ENCODE measurements around the gene CHP1. TPM values are rescaled to one million over a fixed set of nuclear protein-coding genes. Genes with fewer than 3 reads are reported as not detected.

CHP1 gene
- total and polyA plus RNA-seq, 2 donors (not counting 1 experiment from before 2014, with no cell fraction given): 14.2 to 39.9 TPM

DNA sequence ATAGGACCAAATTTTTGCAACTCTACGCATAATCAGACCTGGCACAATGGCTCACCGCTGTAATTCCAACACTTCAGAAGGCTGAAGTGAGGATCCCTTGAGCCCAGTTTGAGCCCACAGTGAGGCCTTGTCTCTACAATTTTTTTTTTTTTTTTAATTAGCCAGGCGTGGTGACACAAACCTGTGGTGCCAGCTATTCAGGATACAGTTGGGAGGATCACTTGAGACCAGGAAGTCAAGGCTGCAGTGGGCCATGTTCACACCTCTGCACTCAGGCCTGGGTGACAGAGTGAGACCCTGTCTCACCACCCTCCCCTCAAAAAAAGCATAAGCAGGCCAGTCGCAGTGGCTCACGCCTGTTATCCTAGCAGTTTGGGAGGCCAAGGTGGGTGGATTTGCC lies 76.6 kb downstream of the CHP1 start:
- intact Hi-C loops (cut with micrococcal nuclease): no loop called here
- peaks cover 3% of the 10 kb centered on the region for H3K79me2 ChIP-seq (ENCODE audit: control insufficient read depth, insufficient read depth, low read length)
- ATAC-seq (ENCODE audit: low read depth) (no peak), DNase-seq (no peak)
- CTCF ChIA-PET: interaction anchor here (0.9 kb wide), 1 partner anchor 10 kb away, joined by 4 read pairs; no protein-coding TSS in a partner anchor
- no peak overlapping the region for H3K9ac ChIP-seq (ENCODE audit: low read length)
- Mint-ChIP-seq H3K27me3 (no peaks in the 10 kb centered on the region), H3K9me3 (ENCODE audit: insufficient read depth) (no peaks in the 10 kb centered on the region), H3K4me3 (no peak overlapping the region), H3K4me1 (peaks cover 15% of the 10 kb centered on the region), H3K27ac (no peak overlapping the region)
- TF ChIP-seq EZH2 (IDR thresholded peaks at IDR 0.05; ENCODE audit: borderline replicate concordance, insufficient read depth, low read depth, low read length, poor library complexity, severe bottlenecking): no peak
- no peak for TF ChIP-seq CTCF (IDR thresholded peaks at IDR 0.05)
- peaks cover 0 to 5% of the 10 kb centered on the region in 2 donors for H3K4me1 ChIP-seq (ENCODE audit: control insufficient read depth in 2 of 2, insufficient read depth in 2 of 2, low read length in 2 of 2)
- no peak overlapping the region for H3K27ac ChIP-seq (ENCODE audit: low read length in 2 of 2)
- peaks cover 1 to 5% of the 10 kb centered on the region in 2 experiments for H3K36me3 ChIP-seq (replicated peaks in 1 of 2; ENCODE audit: control extremely low read depth in 1 of 2, control insufficient read depth in 1 of 2, extremely low read depth in 1 of 2, insufficient read depth in 2 of 2, low read length in 1 of 2)
- no peaks in the 10 kb centered on the region for H3K27me3 ChIP-seq (replicated peaks in 1 of 4; ENCODE audit: control extremely low read depth in 1 of 4, control insufficient read depth in 3 of 4, insufficient read depth in 4 of 4, low read length in 3 of 4)
- POLR2A ChIA-PET: no interaction called here
- no peaks in the 10 kb centered on the region for H4K20me1 ChIP-seq (ENCODE audit: control insufficient read depth, insufficient read depth, low read length, poor library complexity, severe bottlenecking)
- H2AFZ ChIP-seq (ENCODE audit: insufficient read depth, low read depth, low read length, poor library complexity, severe bottlenecking): no peak overlapping the region
- 77% methylated on average over 4 of the region's 5 CpGs for WGBS (ENCODE audit: insufficient coverage)
- H3K4me2 ChIP-seq (replicated peaks; ENCODE audit: low read depth, low read length, poor library complexity, severe bottlenecking): no peak overlapping the region
- no peak overlapping the region for H3K4me3 ChIP-seq (ENCODE audit: control extremely low read depth in 1 of 5, extremely low read depth in 1 of 5, insufficient read depth in 1 of 5, low read depth in 2 of 5, low read length in 4 of 5)
- no peaks in the 10 kb centered on the region for H3K9me3 ChIP-seq (ENCODE audit: control extremely low read depth in 1 of 3, control insufficient read depth in 2 of 3, insufficient read depth in 1 of 3, low read length in 2 of 3)

GRCh38 chr15:41309226-41309905 lies 78.3 kb downstream of the CHP1 start:
- H3K27ac Mint-ChIP-seq: no peak overlapping the region
- H3K4me2 ChIP-seq (replicated peaks; ENCODE audit: low read depth, low read length, poor library complexity, severe bottlenecking): no peak overlapping the region
- intact Hi-C loops (cut with micrococcal nuclease): no loop called here

More at GRCh38 chr15:41309226-41309905, 78.3 kb downstream of the CHP1 start:
- no peak overlapping the region for H3K4me3 Mint-ChIP-seq
- ChIA-PET CTCF (interaction anchor here (0.7 to 1.3 kb wide), 2 partner anchors 23 to 26 kb away, joined by 3 to 4 read pairs; partner anchors contain the start of genes NUSAP1 and OIP5), POLR2A (interaction anchor here (0.6 to 0.7 kb wide), 3 partner anchors 11 to 820 kb away, joined by 3 read pairs; no protein-coding TSS in a partner anchor)
- Histone ChIP-seq H2AFZ (ENCODE audit: insufficient read depth, low read depth, low read length, poor library complexity, severe bottlenecking) (no peak overlapping the region), H3K27ac (ENCODE audit: low read length in 2 of 2) (no peak overlapping the region), H3K9me3 (ENCODE audit: control extremely low read depth in 1 of 3, control insufficient read depth in 2 of 3, insufficient read depth in 1 of 3, low read length in 2 of 3) (no peaks in the 10 kb centered on the region), H3K9ac (ENCODE audit: low read length) (no peak overlapping the region), H3K27me3 (replicated peaks in 1 of 4; ENCODE audit: control extremely low read depth in 1 of 4, control insufficient read depth in 3 of 4, insufficient read depth in 4 of 4, low read length in 3 of 4) (no peaks in the 10 kb centered on the region), H3K4me3 (ENCODE audit: control extremely low read depth in 1 of 5, extremely low read depth in 1 of 5, insufficient read depth in 1 of 5, low read depth in 2 of 5, low read length in 4 of 5) (no peak overlapping the region), H3K36me3 (replicated peaks in 1 of 2; ENCODE audit: control extremely low read depth in 1 of 2, control insufficient read depth in 1 of 2, extremely low read depth in 1 of 2, insufficient read depth in 2 of 2, low read length in 1 of 2) (peaks cover 1 to 5% of the 10 kb centered on the region in 2 experiments), H4K20me1 (ENCODE audit: control insufficient read depth, insufficient read depth, low read length, poor library complexity, severe bottlenecking) (no peaks in the 10 kb centered on the region), H3K79me2 (ENCODE audit: control insufficient read depth, insufficient read depth, low read length) (peaks cover 3% of the 10 kb centered on the region), H3K4me1 (ENCODE audit: control insufficient read depth in 2 of 2, insufficient read depth in 2 of 2, low read length in 2 of 2) (peaks cover 0 to 5% of the 10 kb centered on the region in 2 donors)
- no peaks in the 10 kb centered on the region for H3K27me3 Mint-ChIP-seq
- no peaks in the 10 kb centered on the region for H3K9me3 Mint-ChIP-seq (ENCODE audit: insufficient read depth)
- ATAC-seq (ENCODE audit: low read depth) (no peak), DNase-seq (no peak)
- H3K4me1 Mint-ChIP-seq: peaks cover 7% of the 10 kb centered on the region
- no peak for TF ChIP-seq EZH2 (IDR thresholded peaks at IDR 0.05; ENCODE audit: borderline replicate concordance, insufficient read depth, low read depth, low read length, poor library complexity, severe bottlenecking)
- TF ChIP-seq CTCF (IDR thresholded peaks at IDR 0.05): no peak
- WGBS (ENCODE audit: insufficient coverage): no CpG with 5 or more reads among the region's 2 CpGs
